G401 (cell line): ENCODE measurements around the gene IL1RAPL2. TPM values are rescaled to one million over a fixed set of nuclear protein-coding genes. Genes with fewer than 3 reads are reported as not detected.
"Not testable (repeated sequence)": the region's sequence is repeated elsewhere in the genome, so short reads cannot be mapped to it uniquely, and the experiment has no call there.

Source experiments
- DNase-seq: peaks from one replicate; pipeline ENCODE4 v3.0.0-alpha.2; 2015; ENCODE audit warnings: low spot score
- in situ Hi-C: cut with HindIII; loops from 2 replicates; pipeline ENCODE4 v1.10.0; 2016; ENCODE audit warnings: low sequenced_read_pairs, mixed read lengths
- total RNA-seq: library from RNA; depleted of rRNA; stranded (reverse); fragments of >200 nt; shearing (Covaris generic); gene quantifications from 2 replicates; pipeline ENCODE4 v1.2.3, GENCODE V29; 2014

Gene IL1RAPL2
- total RNA-seq, 1 experiment from 2014 or later, result not detected

DNA sequence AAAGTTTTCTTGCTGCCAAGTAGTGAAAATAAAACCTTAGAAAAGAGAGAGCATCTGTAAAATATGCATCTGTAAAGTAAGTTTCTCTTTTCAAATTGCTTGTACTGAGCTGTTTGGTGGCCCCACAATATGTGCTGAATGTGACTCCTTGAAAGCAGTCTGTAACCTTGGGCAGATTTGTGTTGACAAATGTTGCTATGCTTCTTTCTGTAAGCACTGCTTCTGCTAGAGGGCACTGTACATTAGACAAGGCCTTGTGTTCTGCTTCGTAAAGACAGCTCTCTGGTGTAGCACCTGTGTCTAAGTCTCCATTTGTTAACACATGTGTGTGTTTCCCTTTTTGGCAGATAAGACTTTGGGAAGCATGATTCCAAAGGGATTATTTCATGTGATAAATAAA is 1199.7 kb downstream of the IL1RAPL2 start:
- no peak for DNase-seq
- in situ Hi-C loops, result no loop called here

DNA sequence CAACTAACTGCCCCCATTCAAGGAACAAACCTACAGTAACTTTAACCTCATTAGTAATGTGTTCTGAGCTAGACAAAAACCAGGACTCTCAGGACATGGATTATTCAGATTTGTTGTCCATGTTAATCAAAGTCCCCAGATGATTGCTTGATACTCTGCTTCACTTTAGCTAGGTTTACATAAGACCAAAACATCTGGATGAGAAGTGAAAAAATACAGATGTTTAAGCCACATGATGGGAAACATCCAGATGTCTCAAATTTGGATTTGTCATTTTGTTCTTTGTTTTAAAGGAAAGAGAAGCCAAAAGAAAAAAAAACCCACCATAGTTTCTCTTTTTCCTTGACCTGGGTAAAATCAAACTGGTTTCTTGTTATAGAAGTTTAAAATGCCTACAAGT is 1207.8 kb downstream of the IL1RAPL2 start:
- in situ Hi-C loops, result no loop called here
- no peak for DNase-seq

DNA sequence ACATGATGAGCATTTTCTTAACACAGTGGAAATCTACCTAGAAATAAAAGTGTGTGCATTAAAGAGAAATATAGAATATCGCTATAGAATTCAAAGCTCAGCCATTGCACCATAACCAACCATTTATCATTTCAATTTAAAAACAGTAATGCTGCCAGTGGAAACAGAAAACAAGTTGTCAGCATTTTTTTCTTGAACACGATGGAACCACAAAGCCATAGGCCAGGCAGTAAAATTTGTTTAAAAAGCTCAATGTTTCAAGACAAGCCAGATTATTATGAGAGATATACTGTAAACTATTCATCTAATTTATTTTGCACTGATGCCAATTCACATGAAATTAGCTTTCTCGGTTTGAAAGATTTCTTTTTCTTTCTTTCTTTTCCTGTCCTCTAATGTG is 1209.7 kb downstream of the IL1RAPL2 start:
- in situ Hi-C loops, result no loop called here

DNA sequence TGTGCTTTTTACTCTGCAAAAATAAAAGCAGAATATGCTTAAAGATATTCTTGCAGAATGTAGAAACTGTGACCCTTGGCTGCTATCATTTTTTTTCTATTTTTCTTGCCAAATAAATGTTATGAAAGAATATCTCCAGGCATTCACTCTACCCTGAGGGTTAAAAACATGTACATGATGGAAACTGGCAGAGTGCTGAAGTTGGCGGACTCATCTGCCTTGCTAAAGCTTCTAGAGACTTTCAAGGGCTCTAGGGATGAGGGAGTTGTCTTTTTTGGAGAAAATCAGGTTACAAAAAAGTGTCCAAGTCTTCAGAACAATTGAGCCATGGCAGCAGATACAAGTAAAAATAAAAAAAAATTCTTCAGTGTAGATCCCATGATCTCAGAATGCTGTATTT is 1215.8 kb downstream of the IL1RAPL2 start:
- in situ Hi-C loops, result no loop called here
- no peak for DNase-seq

More for the DNA sequence above, 1209.7 kb downstream of the IL1RAPL2 start:
- no peak for DNase-seq

DNA sequence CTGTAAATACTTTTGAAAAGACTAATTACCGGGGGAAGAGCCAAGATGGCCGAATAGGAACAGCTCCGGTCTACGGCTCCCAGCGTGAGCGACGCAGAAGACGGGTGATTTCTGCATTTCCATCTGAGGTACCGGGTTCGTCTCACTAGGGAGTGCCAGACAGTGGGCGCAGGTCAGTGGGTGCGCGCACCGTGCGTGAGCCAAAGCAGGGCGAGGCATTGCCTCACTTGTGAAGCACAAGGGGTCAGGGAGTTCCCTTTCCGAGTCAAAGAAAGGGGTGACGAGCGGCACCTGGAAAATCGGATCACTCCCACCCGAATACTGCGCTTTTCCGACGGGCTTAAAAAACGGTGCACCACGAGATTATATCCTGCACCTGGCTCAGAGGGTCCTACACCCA is 1230.9 kb downstream of the IL1RAPL2 start:
- in situ Hi-C loops, DNase-seq: not testable (repeated sequence)

DNA sequence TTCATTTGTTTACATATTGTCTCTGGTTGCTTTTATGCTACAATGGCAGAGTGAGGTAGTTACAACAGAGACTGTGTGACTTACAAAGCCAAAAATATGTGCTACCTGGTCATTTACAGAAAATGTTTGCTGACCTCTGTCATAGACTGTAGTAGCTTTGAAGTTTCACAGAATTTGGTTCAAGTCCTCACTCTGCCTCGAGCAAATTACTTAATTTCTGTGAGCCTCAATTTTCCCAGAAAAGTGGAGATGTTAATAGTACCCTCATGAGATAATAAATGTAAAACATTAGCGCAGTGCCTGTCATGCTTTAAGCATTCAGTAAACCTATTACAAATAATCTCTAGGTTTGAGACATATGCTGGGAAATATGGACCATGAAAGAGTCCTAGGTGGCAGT is 1237.9 kb downstream of the IL1RAPL2 start:
- in situ Hi-C loops, result no loop called here

DNA sequence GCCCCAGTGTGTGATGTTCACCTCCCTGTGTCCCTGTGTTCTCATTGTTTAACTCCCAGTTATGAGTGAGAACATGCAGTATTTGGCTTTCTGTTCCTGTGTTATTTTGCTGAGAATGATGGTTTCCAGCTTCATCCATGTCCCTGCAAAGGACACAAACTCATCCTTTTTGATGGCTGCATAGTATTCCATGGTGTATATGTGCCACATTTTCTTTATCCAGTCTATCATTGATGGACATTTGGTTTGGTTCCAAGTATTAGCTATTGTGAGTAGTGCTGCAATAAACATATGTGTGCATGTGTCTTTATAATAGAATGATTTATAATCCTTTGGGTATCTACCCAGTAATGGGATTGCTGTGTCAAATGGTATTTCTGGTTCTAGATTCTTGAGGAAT is 1239.7 kb downstream of the IL1RAPL2 start:
- DNase-seq, in situ Hi-C loops: not testable (repeated sequence)

More for the DNA sequence above, 1237.9 kb downstream of the IL1RAPL2 start:
- DNase-seq, result no peak

DNA sequence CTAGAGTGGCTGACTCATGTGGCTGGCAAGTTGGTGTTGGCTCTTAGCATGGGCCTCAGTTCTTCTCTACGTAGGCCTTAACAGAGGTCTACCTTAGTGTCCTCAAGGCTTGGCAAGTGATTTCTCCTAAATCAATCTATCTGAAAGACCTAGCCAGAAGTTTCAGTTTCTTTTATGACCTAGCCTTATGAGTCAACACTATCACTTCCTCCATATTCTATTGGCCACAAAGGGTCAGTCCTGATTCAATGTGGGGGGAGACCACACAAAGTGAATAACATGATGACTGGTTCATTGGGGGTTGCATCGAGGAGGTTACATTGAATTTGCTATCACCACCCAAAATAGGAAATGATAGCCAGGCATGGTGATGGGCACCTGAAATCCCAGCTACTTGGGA is 1250.5 kb downstream of the IL1RAPL2 start:
- no peak for DNase-seq
- in situ Hi-C loops, result no loop called here
